ENCODE measurements around the gene PTPRM.

GRCh38 chr18:7590826-7591560 is 23.9 kb downstream of the PTPRM start:
- TF ChIP-seq CTCF (IDR thresholded peaks at IDR 0.05) (no peak), POLR2A (IDR thresholded peaks at IDR 0.05) (no peak), EP300 (IDR thresholded peaks at IDR 0.05) (no peak), POLR2AphosphoS5 (IDR thresholded peaks at IDR 0.05) (no peak)

Data from sigmoid colon (tissue), 4 donors.